ENCODE data around the gene TRIM8.

- no peak for TF ChIP-seq POLR2A (IDR thresholded peaks at IDR 0.05)
- TF ChIP-seq, protein P1, sequence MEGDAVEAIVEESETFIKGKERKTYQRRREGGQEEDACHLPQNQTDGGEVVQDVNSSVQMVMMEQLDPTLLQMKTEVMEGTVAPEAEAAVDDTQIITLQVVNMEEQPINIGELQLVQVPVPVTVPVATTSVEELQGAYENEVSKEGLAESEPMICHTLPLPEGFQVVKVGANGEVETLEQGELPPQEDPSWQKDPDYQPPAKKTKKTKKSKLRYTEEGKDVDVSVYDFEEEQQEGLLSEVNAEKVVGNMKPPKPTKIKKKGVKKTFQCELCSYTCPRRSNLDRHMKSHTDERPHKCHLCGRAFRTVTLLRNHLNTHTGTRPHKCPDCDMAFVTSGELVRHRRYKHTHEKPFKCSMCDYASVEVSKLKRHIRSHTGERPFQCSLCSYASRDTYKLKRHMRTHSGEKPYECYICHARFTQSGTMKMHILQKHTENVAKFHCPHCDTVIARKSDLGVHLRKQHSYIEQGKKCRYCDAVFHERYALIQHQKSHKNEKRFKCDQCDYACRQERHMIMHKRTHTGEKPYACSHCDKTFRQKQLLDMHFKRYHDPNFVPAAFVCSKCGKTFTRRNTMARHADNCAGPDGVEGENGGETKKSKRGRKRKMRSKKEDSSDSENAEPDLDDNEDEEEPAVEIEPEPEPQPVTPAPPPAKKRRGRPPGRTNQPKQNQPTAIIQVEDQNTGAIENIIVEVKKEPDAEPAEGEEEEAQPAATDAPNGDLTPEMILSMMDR (IDR thresholded peaks at IDR 0.05), result no peak
- no peak for TF ChIP-seq EP300 (IDR thresholded peaks at IDR 0.05)
These were observed 29.7 kb downstream of the TRIM8 start for GRCh38 chr10:102673819-102674511.

All from ovary (tissue), 3 donors.